Chondrocyte (in vitro differentiated cells): ENCODE results near the gene KCNK7. TPM values are rescaled to one million over a fixed set of nuclear protein-coding genes. Genes with fewer than 3 reads are reported as not detected.
A peak's percentile ranks its signal among the peaks of the same experiment; 100 is the strongest.

Experiments
- DNase-seq: peaks from one replicate; pipeline ENCODE4 v3.0.0; 2021; ENCODE audit warnings: mixed read lengths, low spot score
- H3K27ac Mint-ChIP-seq: one replicate; pipeline ENCODE4 v1.8.0; 2021; ENCODE audit warnings: mild to moderate bottlenecking, moderate library complexity, mixed read lengths; ENCODE audit not compliant: unreplicated experiment
- H3K27me3 Mint-ChIP-seq: 2 replicates; pipeline ENCODE4 v1.8.0; 2021; ENCODE audit warnings: low read depth, mixed read lengths
- H3K36me3 Mint-ChIP-seq: 2 replicates; pipeline ENCODE4 v1.8.0; 2021; ENCODE audit warnings: low read depth, mixed read lengths
- H3K4me1 Mint-ChIP-seq: 2 replicates; pipeline ENCODE4 v1.8.0; 2021; ENCODE audit warnings: low read depth, mild to moderate bottlenecking, mixed read lengths
- H3K4me3 Mint-ChIP-seq: one replicate; pipeline ENCODE4 v1.8.0; 2021; ENCODE audit warnings: mild to moderate bottlenecking, moderate library complexity, mixed read lengths; ENCODE audit not compliant: unreplicated experiment
- H3K9me3 Mint-ChIP-seq: 2 replicates; pipeline ENCODE4 v1.8.0; 2021; ENCODE audit warnings: low read depth, mixed read lengths
- total RNA-seq: library from RNA; stranded (reverse); gene quantifications from 3 replicates; pipeline ENCODE4 v1.2.1, GENCODE V29; 2021
- TF ChIP-seq, protein P1 (sequence below): fragments of 200-600 bp; sonication (generic); IDR thresholded peaks from 2 replicates; pipeline ENCODE4 v1.5.0; 2021; ENCODE audit warnings: antibody characterized with exemption, mild to moderate bottlenecking, moderate library complexity

KCNK7 gene
- total RNA-seq, 1 donor from 2014 or later, result 0.22 TPM

DNA sequence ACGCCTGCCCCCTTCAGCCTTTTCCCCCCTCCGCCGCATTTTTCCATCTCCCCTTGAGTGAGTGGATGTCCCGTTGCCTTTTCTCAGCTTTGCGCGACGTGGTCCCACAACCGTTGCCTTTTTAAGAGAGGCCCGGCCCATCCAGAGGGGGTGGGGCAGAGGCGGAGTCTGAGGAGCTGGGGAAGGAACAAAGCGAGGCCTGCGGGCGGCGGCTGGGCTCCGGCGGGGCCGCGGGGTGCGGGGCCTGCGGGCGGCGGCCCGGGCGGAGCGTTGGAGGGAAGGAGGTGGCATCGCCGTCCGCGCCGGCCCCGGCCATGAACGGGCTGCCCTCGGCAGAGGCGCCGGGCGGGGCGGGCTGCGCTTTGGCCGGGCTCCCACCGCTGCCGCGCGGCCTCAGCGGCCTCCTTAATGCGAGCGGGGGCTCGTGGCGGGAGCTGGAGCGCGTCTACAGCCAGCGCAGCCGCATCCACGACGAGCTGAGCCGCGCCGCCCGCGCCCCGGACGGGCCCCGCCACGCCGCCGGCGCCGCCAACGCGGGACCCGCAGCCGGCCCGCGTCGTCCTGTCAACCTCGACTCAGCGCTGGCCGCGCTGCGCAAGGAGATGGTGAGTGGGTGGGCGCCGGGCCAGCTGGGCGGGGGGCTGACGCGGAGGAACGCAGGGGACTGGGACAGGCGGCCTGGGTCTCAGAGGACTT lies 23.1 kb downstream of the KCNK7 start, which contains the start of gene FAM89B:
FAM89B (plus strand) TSS at position 183 of the 696 bp plus-strand sequence; CDS start at position 315, 132 bp downstream.
- peak within 1 kb of the TSS; percentile 98 for H3K27ac Mint-ChIP-seq
- peak within 1 kb of the TSS; percentile 99 for H3K4me3 Mint-ChIP-seq
- peaks cover 71% of the 10 kb centered on the region for H3K4me1 Mint-ChIP-seq
- TF ChIP-seq, protein P1, sequence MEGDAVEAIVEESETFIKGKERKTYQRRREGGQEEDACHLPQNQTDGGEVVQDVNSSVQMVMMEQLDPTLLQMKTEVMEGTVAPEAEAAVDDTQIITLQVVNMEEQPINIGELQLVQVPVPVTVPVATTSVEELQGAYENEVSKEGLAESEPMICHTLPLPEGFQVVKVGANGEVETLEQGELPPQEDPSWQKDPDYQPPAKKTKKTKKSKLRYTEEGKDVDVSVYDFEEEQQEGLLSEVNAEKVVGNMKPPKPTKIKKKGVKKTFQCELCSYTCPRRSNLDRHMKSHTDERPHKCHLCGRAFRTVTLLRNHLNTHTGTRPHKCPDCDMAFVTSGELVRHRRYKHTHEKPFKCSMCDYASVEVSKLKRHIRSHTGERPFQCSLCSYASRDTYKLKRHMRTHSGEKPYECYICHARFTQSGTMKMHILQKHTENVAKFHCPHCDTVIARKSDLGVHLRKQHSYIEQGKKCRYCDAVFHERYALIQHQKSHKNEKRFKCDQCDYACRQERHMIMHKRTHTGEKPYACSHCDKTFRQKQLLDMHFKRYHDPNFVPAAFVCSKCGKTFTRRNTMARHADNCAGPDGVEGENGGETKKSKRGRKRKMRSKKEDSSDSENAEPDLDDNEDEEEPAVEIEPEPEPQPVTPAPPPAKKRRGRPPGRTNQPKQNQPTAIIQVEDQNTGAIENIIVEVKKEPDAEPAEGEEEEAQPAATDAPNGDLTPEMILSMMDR, result no peak
- no peaks in the 10 kb centered on the region for H3K27me3 Mint-ChIP-seq
- peaks cover 7% of the 10 kb centered on the region for H3K36me3 Mint-ChIP-seq
- H3K9me3 Mint-ChIP-seq, result no peaks in the 10 kb centered on the region
- no peak for DNase-seq

DNA sequence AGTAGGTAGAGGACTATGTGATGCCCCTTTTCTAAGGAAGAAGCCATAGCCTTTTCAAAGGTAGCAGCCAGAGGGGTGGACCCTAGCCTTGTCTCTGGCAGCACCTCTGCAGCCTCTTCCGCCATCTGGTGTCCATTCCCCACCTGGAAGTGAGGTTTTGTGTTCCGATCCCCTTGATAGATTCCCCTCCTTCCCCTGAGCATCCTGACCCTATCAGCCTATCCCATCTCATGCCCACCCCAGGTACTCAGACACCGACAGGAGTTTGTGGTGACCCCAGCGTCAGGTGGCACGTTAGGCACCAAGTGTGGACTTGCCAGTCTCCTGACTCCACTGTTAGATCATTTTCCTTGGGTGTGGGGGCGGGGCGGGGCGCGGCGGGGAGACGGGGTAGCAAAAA lies 23.7 kb downstream of the KCNK7 start:
- Mint-ChIP-seq H3K27ac (peak overlapping the region; percentile 98), H3K4me3 (peak overlapping the region; percentile 99), H3K36me3 (peaks cover 7% of the 10 kb centered on the region), H3K4me1 (peaks cover 68% of the 10 kb centered on the region), H3K27me3 (no peaks in the 10 kb centered on the region), H3K9me3 (no peaks in the 10 kb centered on the region)
- no peak for DNase-seq
- TF ChIP-seq, protein P1, result peak; percentile 75

DNA sequence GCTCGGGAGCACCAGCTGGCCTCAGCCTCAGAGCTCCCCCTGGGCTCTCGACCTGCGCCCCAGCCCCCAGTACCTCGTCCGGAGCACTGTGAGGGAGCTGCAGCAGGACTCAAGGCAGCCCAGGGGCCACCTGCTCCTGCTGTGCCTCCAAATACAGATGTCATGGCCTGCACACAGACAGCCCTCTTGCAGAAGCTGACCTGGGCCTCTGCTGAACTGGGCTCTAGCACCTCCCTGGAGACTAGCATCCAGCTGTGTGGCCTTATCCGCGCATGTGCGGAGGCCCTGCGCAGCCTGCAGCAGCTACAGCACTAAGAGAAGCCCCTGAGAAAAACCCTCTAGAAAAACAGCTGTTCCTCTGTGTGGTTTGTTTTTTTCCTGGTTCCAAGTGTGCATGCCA lies 24.2 kb downstream of the KCNK7 start:
- Mint-ChIP-seq H3K27ac (peak overlapping the region; percentile 98), H3K27me3 (no peaks in the 10 kb centered on the region), H3K4me3 (peak overlapping the region; percentile 99), H3K4me1 (peaks cover 68% of the 10 kb centered on the region), H3K9me3 (no peaks in the 10 kb centered on the region), H3K36me3 (peaks cover 7% of the 10 kb centered on the region)
- no peak for DNase-seq
- TF ChIP-seq, protein P1, result no peak

DNA sequence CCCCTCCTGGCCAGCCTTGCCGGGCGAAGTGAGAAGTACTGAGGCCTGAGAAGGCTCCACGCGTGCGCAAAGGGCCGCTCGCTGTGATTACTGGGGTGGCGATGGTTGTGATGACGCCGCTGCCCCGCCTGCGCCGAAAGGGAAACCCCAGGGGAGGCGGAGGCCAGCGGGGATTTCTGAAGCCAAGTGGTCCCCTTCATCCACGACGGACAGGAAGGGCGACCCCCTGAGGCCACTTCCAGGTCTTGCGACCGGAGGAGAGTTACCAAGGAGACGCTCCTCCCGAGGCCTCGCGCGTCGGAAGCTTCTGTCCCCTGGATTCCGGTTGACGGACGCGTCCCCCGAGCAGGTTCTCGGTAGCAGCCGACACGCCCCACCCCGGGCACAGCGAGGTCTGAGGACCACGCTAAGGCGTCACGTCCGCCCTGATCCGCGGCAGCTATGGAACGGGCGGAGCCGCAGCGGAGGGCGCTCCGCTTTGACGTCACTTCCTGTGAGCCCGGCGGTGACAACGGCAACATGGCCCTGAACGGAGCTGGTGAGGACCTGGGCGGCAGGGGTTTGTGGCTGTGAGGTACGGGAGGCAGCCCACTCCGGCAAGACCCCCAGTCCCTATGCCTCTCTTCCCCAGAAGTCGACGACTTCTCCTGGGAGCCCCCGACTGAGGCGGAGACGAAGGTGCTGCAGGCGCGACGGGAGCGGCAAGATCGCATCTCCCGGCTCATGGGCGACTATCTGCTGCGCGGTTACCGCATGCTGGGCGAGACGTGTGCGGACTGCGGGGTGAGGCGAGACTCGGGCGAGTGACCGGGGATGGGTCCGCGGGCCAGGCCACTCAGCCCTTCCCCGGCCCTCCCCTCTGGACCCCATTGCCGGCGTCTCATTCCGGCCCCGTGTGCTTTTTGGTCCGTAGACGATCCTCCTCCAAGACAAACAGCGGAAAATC lies 25.4 kb downstream of the KCNK7 start, which contains the start of gene ZNRD2:
ZNRD2 (plus strand) TSS at position 505 of the 946 bp plus-strand sequence; CDS start at position 520, 15 bp downstream.
- Mint-ChIP-seq H3K27ac (peak within 1 kb of the TSS; percentile 100), H3K4me1 (peaks cover 71% of the 10 kb centered on the region), H3K9me3 (no peaks in the 10 kb centered on the region), H3K27me3 (no peaks in the 10 kb centered on the region), H3K36me3 (peaks cover 7% of the 10 kb centered on the region), H3K4me3 (peak within 1 kb of the TSS; percentile 99)
- peak; percentile 100 for DNase-seq
- TF ChIP-seq, protein P1, result peak; percentile 81
